Suppressor macrophage treated with lipopolysaccharide for 1 hour (primary cell): Measurements from ENCODE around the gene STX5.
"Not testable (repeated sequence)": the region's sequence is repeated elsewhere in the genome, so short reads cannot be mapped to it uniquely, and the experiment has no call there.

Experiments used
- DNase-seq, 3 donors: peaks; one replicate each; pipeline ENCODE4 v3.0.0-alpha.2; 2020 to 2022

STX5 gene

DNA sequence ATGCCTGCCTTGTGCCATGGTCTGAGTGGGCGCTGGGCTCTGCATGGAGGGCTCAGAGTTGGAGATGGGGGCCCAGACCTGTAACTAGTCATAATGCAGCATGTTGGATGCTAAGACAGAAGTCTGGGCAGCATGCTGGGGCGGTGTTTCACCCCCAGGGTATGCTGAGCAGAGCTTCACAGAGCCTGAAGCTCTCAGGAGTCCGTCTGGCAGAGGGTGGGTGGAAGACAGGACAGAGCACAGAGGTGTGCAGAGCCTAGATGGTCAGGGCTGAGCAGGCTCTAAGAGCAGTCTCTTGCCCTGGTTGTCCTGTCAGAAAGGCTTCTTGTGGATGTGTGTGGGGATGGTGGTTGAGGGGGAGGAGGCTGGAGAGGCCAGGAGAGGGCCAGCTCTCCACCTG is 53.4 kb downstream of the STX5 start:
- no peak for DNase-seq

DNA sequence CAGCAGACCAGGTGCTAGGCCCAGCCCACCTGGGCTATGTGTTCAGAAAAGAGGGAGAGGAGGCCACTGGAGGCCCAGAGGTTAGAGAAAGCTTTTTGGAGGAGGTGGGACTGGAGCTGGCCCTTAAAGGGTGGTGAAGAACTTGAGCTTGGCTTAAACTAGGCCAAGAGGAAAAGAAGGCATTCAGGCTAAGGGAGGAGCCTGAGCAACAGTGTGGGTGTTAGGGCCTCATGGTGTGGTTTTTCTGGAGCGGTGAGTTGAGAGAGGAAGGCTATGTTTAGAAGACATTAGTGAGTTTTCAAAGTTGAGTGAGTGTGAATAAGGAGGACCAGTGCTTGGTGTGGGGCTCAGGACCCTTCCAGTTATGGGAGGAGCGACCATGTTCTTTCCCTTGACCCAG is 54.5 kb downstream of the STX5 start:
- peak in 2 of 3 donors; percentile 24 to 25 for DNase-seq

DNA sequence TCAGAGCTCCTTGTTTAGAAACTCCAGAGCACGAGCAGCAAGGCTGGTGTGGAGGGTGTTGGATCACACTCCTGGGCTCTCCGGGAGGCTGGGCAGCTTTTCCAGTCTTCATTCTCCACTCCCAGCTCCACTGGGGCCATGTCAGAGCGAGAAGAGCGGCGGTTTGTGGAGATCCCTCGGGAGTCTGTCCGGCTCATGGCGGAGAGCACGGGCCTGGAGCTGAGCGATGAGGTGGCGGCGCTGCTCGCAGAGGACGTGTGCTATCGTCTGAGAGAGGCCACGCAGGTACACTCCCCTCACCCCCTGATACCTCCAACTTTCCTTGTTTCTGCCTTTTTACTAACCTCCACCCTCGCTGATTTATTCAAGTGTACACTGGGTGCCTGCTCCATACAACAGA is 56.2 kb downstream of the STX5 start:
- no peak for DNase-seq

DNA sequence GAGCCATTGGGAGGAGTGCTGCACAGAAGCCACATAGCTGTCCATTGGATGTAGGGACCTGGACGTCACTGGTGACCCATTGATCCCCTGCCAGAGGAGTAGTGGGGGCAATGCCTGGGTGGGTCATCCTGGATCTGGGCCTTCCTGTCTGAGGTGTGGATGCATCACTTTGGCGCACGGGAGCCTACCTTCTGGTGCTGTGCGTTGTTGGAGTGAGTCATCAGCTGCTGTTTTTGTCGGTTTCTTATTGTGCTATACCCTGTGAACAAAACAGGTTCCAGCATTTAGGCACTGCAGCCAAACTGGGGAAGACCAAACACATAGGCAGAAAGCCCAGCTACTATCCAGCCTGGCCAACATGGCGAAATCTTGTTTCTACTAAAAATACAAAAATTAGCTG is 57.4 kb downstream of the STX5 start:
- DNase-seq, result no peak

DNA sequence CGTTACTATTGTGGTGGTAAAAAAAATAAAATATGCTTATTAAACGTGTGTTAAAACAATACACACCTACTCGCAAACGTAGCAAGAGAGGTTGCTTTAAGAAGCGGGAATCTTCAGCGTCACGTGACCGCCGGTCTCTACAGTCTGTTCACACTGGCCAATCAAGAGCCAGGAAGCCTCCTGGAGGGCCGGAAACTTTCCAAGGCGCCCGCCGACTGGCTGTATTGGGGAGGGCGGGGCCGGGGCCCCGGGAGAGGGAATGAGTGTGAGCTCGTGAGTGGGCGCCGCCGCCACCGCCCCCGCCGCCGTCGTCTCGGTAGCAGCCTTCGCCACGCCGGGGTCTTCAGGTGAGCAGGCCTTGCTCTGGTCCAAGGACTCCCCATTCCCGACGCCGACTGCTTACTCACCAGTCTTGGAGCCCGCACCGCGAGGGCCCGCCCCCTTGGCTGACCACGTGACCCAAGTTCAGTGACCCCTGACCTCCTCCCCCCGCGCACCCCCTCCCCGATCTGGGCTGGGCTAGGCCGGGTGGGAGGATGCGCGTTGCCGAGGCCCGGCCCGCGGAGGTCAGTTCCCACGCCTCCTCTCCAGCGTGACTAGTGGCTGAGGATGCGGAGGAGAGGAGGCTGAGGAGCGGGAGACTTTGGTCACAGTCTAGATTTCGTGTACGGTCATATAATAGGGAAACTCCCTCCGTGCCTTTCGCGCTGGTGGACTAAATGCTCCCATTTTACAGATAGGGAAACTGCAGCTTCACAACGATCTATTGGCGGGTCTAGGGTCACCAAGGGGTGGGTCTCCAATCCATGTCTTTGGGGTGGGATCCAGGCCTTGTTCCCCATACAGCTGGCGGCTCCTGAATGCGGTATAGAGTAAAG is 60.5 kb downstream of the STX5 start, which contains the start of gene TAF6L:
TAF6L (plus strand) TSS at position 253 of the 878 bp plus-strand sequence. CDS start 4,388 bp downstream, outside the sequence.
- DNase-seq, result peak; percentile 98 to 99 (median 99)

DNA sequence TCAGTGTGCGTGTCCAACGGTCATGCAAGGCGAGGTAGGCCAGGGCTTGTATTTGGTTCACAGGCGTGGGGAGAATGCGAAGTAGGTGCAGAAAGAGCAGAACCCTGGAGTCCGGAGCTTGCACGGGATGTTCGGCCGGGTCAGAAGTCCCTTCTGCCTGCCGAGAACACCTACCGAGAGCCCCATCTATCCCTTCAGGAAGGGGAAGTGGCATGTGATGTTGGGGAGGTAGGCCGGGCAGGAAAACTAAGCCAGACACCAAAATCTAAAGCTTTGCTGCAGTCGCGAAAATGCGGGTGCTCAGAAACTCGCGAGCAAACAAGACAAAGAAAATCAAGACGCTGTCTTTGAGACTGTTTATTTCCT is 61.1 kb downstream of the STX5 start:
- DNase-seq, result no peak

DNA sequence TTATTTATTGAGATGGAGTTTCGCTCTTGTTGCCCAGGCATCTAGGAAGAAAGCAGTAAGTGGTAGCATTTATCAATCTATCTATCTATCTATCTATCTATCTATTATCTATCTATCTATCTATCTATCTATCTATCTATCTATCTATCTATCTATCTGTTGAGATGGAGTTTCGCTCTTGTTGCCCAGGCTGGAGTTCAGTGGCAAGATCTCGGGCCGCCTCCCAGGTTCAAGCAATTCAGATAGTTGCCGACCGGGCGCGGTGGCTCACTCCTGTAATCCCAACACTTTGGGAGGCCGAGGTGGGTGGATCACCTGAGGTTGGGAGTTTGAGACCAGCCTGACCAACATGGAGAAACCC is 71.0 kb downstream of the STX5 start:
- DNase-seq, result not testable (repeated sequence)

DNA sequence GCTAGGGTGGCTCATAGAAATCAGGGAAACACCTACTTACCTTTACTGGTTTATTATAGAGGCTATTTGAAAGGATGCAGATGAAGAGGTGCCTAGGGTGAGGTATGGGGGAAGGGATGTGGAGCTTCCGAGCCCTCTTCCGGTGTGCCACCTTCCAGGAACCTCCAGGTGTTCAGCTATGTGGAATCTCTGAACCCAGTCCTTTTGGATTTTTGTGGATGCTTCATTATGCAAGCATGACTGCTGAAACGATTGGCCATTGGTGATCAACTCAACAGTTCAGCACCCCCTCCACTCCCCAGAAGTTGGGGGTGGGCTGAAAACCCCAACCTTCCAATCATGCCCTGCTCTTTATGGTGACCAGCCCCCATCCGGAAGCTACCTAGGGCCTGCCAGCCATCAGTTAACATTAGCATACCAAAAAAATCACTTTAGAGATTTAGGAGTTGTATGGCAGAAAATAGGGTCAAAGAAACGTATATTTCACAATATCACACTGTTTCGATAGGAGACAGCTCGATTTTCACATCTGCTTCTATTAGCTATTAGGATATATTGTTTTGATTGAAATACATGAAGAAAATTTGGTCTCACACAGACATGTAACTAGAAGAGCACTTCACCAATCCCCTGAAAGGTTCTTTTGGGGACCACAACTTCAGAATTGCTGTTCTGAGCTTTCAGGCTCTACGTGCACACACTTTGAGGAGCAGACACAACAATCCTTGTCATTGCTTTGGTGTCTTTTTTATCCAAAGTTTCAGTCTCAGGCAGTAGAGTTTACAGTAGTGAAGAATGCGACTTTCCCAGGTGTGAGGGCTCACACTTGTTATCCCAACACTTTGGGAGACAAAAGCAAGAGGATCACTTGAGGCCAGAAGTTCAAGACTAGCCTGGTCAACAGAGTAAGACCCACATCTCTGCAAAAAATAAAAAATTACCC is 73.7 kb downstream of the STX5 start:
- DNase-seq, result no peak
